ENCODE results near the gene HDAC1. TPM values are rescaled to one million over a fixed set of nuclear protein-coding genes. Genes with fewer than 3 reads are reported as not detected.
A peak's percentile ranks its signal among the peaks of the same experiment; 100 is the strongest.

The HDAC1 gene
- polyA plus RNA-seq, 3 donors from 2014 or later = 151 to 195 (median 169) TPM

DNA sequence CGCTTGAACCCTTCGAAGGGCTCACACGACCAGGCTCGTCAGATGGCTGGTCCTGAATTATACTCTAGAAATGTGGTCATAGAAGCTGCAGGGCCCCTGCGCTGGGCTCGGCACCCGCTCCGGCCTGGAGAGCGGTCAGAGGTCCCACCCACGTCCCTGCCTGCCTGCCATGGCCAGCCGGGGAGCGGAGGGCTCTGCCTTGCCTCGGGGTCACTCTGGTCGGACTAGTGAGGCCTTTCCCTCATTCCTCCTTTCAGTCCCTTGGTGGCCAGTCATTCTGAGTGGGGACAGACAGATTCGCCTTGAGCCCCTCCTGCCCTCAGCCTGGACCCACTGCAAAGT, 44.7 kb downstream of the HDAC1 start:
- H3K36me3 Mint-ChIP-seq = peaks cover 4 to 16% (median 5%) of the 10 kb centered on the region in 3 donors
- H3K9me3 Mint-ChIP-seq = no peaks in the 10 kb centered on the region
- peaks cover 35 to 42% of the 10 kb centered on the region in 2 donors for H3K4me1 Mint-ChIP-seq
- no peak for DNase-seq
- H3K27me3 Mint-ChIP-seq (ENCODE audit: low read depth in 3 of 3) = peaks cover 2 to 15% (median 2%) of the 10 kb centered on the region in 3 donors
- peak overlapping the region in 4 of 6 donors; percentile 21 to 71 (median 24) for H3K27ac Mint-ChIP-seq
- H3K4me3 Mint-ChIP-seq = peak overlapping the region; percentile 44 to 79 (median 53)

DNA sequence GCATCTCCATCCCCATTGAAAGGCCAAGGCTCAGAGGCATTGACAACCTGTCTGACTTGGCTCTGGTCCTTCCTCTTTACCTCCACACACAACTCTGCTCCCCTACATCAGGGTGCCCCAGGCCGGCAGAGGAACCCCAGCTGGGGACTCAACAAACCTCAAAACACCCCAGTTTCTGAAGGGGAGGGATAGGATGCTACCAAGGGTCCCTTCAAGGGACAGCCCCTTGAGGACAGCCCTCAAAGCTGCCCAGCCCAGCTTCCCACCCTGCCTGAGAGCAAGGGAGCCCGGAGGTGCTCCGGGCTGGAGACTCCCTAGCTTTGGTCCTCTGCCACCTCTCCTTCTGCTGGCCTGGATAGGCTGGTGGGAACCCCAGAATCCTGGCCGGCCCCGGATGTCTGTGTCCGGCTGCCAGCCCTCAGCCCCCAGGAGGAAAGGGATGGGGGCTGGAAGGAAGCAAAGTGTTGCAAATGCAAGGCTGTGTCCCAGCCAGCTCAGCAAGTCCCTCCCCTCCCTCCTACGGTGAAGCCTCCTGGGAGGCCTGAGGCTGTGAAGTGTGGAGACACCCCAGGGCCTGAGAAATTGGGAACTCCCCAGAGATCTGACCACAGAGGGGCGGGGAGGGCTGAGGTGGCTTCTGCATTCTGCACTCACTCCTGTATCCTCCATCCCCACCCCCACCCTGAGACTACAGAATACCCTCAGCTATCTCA, 45.2 kb downstream of the HDAC1 start:
- H3K4me3 Mint-ChIP-seq = peak overlapping the region; percentile 37 to 79 (median 51)
- peaks cover 35 to 42% of the 10 kb centered on the region in 2 donors for H3K4me1 Mint-ChIP-seq
- H3K27ac Mint-ChIP-seq = peak overlapping the region in 4 of 6 donors; percentile 28 to 82 (median 53)
- peaks cover 0 to 10% (median 5%) of the 10 kb centered on the region in 3 donors for H3K36me3 Mint-ChIP-seq
- H3K9me3 Mint-ChIP-seq = no peaks in the 10 kb centered on the region
- DNase-seq = peak; percentile 61 to 74 (median 64)
- H3K27me3 Mint-ChIP-seq (ENCODE audit: low read depth in 3 of 3) = peaks cover 2 to 15% (median 2%) of the 10 kb centered on the region in 3 donors

DNA sequence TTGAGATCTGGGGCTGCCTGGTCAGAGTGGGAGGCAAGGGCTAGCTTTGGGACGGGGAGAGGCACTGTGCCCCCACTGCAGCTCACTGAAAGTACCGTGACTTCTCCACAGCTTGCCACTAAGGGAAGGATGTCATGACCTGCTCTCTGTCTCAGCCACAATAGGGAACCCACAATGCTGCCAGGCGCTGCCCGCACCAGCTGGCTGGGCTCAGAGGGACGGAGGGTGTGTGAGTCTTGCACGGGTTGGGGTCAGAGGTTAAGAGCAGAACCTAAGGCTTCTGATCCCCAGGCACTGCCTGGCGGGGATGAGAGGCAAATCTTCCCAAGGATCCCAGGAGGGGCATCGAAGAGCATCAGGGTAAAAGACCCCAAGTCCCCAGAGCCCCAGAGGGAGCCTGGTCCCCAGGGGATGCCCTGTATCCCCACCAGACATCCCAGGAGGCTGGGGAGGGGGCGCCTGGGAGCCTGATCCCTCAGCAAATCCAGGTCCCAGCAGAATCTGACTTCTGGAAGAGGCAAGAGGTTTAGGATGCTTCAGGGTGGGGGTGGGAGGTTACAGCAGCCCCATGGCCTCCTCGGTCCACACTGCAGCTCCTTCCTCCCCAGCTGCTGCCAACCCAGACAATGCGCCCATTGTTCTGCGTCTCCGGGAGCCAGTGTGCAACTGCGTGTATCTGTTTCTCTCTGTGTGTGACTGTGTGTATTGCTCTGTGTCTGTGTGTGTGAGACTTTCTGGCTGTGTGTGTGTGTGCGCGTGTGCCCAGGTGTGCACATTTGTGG, 46.2 kb downstream of the HDAC1 start:
- Mint-ChIP-seq H3K27me3 (ENCODE audit: low read depth in 3 of 3) (peaks cover 2 to 15% (median 2%) of the 10 kb centered on the region in 3 donors), H3K27ac (peak overlapping the region in 5 of 6 donors; percentile 32 to 82 (median 54)), H3K36me3 (peaks cover 0 to 6% (median 5%) of the 10 kb centered on the region in 3 donors), H3K4me3 (peak overlapping the region; percentile 30 to 79 (median 44)), H3K9me3 (no peaks in the 10 kb centered on the region), H3K4me1 (peaks cover 39 to 46% of the 10 kb centered on the region in 2 donors)
- peak; percentile 50 to 53 (median 50) for DNase-seq

DNA sequence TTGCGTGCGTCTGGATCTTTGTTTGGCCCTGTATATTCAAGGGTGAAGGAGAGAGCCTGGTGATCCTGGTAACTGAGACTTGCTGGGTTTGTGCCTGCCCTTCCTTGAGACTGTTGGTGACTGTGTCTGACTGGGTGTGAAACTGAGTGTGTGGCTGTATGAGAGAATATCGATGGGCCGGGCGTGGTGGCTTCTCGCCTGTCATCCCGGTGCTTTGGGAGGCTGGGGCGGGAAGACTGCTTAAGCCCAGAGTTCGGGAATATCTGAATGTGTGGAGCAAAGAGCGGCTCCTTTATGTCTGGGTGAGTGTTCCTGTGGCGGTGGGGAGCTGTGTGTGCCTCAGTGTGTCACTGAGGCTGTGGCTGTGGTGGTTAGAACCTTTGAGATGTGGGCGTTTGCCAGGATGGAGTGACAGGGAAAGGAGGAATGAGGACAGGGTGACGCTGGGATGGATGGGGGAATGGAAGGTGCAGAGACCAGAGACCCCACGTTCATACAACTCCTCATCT, 46.8 kb downstream of the HDAC1 start:
- no peaks in the 10 kb centered on the region for H3K9me3 Mint-ChIP-seq
- peaks cover 2 to 15% (median 2%) of the 10 kb centered on the region in 3 donors for H3K27me3 Mint-ChIP-seq (ENCODE audit: low read depth in 3 of 3)
- peaks cover 0 to 1% (median under 1%) of the 10 kb centered on the region in 3 donors for H3K36me3 Mint-ChIP-seq
- H3K27ac Mint-ChIP-seq = peak overlapping the region in 3 of 6 donors; percentile 51 to 62 (median 54)
- no peak for DNase-seq
- H3K4me1 Mint-ChIP-seq = peaks cover 36 to 42% of the 10 kb centered on the region in 2 donors
- H3K4me3 Mint-ChIP-seq = peak overlapping the region in 2 of 5 donors; percentile 12 to 45

DNA sequence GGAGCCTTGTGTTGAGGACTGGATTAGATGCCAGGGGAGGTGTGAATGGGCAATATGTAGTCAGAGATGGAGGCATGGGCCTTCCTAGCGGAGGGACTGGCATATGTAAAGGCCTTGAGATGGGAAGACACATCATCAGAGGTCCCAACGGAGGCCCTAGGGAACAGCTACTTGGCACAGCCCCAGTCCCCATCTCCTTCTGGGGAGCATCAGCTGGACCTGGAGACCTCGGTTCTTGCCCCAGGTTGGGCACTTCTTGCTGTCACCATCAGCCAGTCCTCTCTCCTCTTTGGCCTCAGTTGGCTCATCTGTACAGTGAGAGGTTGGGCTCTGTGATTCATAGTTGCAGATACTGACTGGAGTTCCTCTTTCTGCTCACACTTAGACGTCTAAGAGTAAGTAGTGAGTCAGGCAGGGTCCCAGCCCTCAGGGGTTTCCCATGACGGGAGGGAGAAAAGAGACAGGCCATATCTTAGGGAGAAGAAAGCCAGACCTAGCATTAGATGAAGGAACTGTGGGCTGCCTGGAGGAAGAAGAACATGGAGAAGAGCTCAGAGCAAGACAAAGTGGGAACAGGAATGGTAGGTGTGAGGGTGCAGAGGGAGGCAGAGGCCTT, 47.6 kb downstream of the HDAC1 start:
- peaks cover 2 to 14% (median 2%) of the 10 kb centered on the region in 3 donors for H3K27me3 Mint-ChIP-seq (ENCODE audit: low read depth in 3 of 3)
- H3K4me3 Mint-ChIP-seq = no peak overlapping the region
- no peaks in the 10 kb centered on the region for H3K36me3 Mint-ChIP-seq
- peaks cover 30 to 34% of the 10 kb centered on the region in 2 donors for H3K4me1 Mint-ChIP-seq
- DNase-seq = no peak
- no peaks in the 10 kb centered on the region for H3K9me3 Mint-ChIP-seq
- peak overlapping the region in 2 of 6 donors; percentile 7 to 19 for H3K27ac Mint-ChIP-seq

DNA sequence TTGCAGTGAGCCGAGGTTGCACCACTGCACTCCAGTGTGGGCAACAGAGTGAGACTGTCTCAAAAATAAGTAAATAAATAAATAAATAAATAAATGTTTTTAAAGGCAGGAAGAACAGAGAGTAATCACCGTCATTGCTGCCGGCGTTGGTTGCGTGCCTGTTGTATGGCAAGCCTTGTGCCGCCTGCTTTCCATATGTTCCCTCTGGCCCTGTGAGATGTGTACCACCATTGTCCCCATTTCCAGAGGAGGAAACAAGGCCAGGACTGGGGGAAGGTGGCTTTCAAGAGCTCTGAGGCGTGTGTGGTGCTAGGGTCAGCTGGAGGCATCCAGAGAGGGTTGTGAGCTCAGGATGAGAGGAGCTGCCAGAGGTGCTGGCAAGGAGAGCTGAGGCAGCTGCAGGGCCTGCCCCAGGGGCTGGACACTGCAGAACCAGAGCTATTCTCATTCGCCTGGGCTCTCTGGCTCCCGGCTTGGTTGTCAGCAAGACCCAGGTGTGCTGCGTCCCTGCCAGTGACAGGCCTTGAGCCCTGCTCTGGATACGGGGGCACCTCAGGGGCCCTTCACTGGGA, 49.4 kb downstream of the HDAC1 start:
- Mint-ChIP-seq H3K36me3 (no peaks in the 10 kb centered on the region), H3K4me3 (no peak overlapping the region), H3K27me3 (ENCODE audit: low read depth in 3 of 3) (peaks cover 2 to 10% (median 5%) of the 10 kb centered on the region in 3 donors), H3K27ac (no peak overlapping the region), H3K4me1 (peaks cover 25 to 27% of the 10 kb centered on the region in 2 donors), H3K9me3 (peaks cover 0 to 2% (median 0%) of the 10 kb centered on the region in 6 donors)
- no peak for DNase-seq

DNA sequence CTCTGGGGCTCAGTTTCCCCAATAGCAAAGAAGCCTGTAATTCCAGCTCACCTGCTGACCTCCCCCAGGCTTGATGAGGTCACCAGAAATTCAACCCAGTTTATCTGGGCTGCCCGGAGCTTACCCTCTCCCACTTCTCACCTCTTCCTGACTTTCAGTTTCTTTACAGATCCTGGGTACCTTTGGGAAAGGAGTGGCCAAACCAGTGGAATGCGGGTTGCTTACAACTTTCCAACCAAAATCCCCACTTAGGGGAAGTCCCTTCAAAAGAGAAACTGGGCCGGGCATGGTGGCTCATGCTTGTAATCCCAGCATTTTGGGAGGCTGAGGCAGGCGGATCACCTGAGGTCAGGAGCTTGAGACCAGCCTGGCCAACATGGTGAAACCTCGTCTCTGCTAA, 50.1 kb downstream of the HDAC1 start:
- Mint-ChIP-seq H3K4me3 (no peak overlapping the region), H3K27me3 (ENCODE audit: low read depth in 3 of 3) (peaks cover 2 to 7% (median 4%) of the 10 kb centered on the region in 3 donors), H3K36me3 (peaks cover 0 to 4% (median 0%) of the 10 kb centered on the region in 3 donors), H3K27ac (no peak overlapping the region), H3K4me1 (peaks cover 22 to 24% of the 10 kb centered on the region in 2 donors), H3K9me3 (peaks cover 0 to 2% (median 0%) of the 10 kb centered on the region in 6 donors)
- DNase-seq = no peak

DNA sequence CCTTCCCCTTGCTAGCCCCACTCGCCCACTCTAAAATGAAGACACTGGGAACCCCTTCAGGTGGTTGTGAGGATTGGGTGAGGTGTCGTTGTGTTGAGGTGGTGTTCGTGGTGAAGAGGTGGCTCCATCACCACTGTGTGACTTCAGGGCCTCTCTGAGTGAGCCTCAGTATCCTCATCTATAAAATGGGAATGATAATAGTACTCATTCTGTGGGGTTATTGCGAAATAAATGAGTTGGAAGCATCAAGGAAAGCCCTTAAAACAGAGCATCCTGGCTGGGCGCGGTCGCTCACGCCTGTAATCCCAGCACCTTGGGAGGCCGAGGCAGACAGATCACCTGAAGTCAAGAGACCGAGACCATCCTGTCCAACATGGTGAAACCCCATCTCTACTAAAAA, 50.8 kb downstream of the HDAC1 start:
- Mint-ChIP-seq H3K36me3 (peaks cover 0 to 4% (median 0%) of the 10 kb centered on the region in 3 donors), H3K4me1 (peaks cover 14 to 17% of the 10 kb centered on the region in 2 donors), H3K4me3 (peak overlapping the region in 1 of 5 donors; percentile 26), H3K27me3 (ENCODE audit: low read depth in 3 of 3) (peaks cover 2% of the 10 kb centered on the region in 3 donors), H3K9me3 (peaks cover 0 to 2% (median 0%) of the 10 kb centered on the region in 6 donors), H3K27ac (peak overlapping the region in 1 of 6 donors; percentile 76)
- no peak for DNase-seq

DNA sequence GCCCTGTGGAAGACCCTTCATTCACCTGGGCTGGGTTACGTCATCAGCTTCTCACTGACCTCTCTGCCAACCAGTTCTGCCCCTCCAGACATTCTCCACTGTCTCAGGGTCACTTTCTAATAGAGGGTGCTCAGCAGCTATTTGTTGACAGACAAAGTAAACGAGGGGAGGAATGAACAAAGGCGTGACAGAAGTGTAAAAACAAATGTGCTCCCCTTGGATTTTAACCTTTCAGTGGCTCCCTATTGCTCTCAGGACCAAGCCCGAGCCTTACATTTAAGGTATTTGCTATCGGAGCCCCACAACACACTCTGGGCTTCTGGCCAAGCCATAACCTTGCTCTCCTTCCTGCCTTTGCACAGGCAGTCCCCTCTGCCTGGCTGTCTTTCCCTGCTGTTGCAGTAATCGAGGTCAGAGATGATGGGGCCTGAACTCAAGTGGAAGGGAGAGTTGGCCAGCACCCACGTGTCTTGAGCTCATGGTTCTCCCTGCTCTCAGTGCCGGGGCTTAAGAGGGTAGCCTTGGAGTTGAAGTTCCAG, 53.5 kb downstream of the HDAC1 start:
- H3K36me3 Mint-ChIP-seq = peaks cover 0 to 4% (median 0%) of the 10 kb centered on the region in 3 donors
- no peak overlapping the region for H3K27ac Mint-ChIP-seq
- H3K9me3 Mint-ChIP-seq = peaks cover 0 to 2% (median 0%) of the 10 kb centered on the region in 6 donors
- DNase-seq = no peak
- peaks cover 2 to 5% (median 2%) of the 10 kb centered on the region in 3 donors for H3K27me3 Mint-ChIP-seq (ENCODE audit: low read depth in 3 of 3)
- no peak overlapping the region for H3K4me3 Mint-ChIP-seq
- peaks cover 28 to 29% of the 10 kb centered on the region in 2 donors for H3K4me1 Mint-ChIP-seq

DNA sequence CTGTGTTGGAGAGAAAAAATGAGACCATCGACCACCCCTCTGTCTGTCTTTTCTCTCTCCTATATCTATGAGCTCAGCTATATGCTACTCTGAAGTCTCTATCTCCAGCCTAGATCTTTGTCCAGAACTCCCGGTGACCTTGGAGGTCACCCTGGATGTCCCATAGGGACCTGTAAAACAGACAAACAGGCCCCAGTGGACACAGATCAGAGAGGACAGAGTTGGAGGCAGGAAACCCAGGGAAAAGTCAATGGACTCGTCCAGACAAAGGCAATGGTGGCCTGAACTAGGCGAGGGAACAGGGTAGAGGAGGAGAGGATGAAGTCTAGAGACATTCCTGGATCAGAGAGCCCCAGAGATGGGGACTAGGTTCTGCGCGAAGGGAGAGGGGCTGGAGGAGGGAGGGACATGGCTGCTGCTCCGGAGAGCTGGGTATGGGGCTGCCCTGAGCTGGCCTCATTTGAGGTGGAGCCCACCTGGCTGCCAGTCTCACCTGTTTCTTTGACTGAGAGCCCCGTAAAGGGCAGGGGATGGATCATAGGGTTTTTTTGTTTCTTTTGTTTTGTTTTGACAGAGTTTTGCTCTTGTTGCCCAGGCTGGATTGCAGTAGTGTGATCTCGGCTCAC, 54.8 kb downstream of the HDAC1 start:
- H3K9me3 Mint-ChIP-seq = peaks cover 0 to 2% (median 0%) of the 10 kb centered on the region in 6 donors
- H3K27me3 Mint-ChIP-seq (ENCODE audit: low read depth in 3 of 3) = peaks cover 2 to 9% (median 6%) of the 10 kb centered on the region in 3 donors
- H3K4me3 Mint-ChIP-seq = no peak overlapping the region
- H3K36me3 Mint-ChIP-seq = peaks cover 0 to 4% (median 0%) of the 10 kb centered on the region in 3 donors
- no peak for DNase-seq
- H3K4me1 Mint-ChIP-seq = peaks cover 36 to 37% of the 10 kb centered on the region in 2 donors
- peak overlapping the region in 1 of 6 donors; percentile 13 for H3K27ac Mint-ChIP-seq

DNA sequence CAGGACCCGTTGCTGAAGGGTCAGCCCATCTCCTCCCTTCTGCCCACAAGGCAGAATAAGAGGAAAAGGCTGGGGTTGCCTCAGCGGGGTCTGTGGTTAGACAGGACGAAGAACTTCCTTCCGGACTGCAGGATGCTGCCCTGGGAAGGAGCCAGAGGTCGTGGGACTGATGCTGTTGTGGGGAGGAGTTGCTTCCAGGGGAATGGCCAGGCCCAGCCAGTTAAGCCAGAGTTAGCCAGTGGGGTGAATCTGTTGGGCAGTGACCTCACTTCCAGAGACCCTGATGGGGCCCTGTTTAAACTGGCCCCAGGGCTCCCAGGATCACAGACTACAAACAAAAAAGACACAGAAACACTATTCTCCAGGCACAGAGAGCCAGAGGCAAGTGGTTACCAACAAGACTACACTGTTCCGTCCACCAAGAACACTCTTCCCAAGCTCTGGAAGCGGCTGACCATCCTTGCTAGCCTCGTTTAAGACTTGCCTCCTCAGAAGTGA, 57.4 kb downstream of the HDAC1 start:
- H3K27ac Mint-ChIP-seq = peak overlapping the region; percentile 10 to 74 (median 32)
- peaks cover 44 to 46% of the 10 kb centered on the region in 2 donors for H3K4me1 Mint-ChIP-seq
- peaks cover 4 to 9% (median 6%) of the 10 kb centered on the region in 3 donors for H3K27me3 Mint-ChIP-seq (ENCODE audit: low read depth in 3 of 3)
- DNase-seq = no peak
- H3K36me3 Mint-ChIP-seq = peaks cover 0 to 4% (median 0%) of the 10 kb centered on the region in 3 donors
- H3K9me3 Mint-ChIP-seq = peaks cover 0 to 2% (median 0%) of the 10 kb centered on the region in 6 donors
- H3K4me3 Mint-ChIP-seq = peak overlapping the region in 3 of 5 donors; percentile 17 to 38 (median 22)

DNA sequence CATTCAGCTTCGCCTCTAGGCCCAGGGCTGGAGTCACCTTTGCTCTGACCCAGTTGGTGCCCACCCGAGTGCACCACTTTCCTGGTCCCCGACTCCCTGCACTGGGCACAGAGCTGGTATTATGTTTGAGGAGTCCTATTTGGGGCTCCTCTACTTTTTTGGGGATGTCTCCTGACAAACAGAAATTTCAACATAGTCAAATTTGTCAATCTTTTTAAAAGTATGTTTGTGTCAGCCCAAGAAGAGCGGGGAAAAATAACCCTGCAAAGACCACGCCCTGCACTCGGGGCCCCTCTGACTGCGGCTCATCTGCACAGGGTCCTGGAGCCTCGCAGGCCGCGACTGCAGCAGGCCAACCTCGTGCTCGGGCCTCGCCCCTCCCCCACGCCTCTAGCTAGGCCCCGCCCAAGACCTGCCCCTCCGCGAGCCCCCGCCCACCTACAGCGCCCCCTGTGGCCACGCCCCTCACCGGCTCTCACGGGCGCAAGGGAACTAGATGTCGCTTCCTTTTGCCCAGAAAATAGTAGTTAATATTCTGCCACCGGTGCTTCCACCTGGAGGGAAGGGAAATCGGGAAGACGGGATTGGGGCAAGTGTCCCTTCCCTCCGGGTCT, 59.0 kb downstream of the HDAC1 start:
- Mint-ChIP-seq H3K27me3 (ENCODE audit: low read depth in 3 of 3) (peaks cover 4 to 11% (median 6%) of the 10 kb centered on the region in 3 donors), H3K4me1 (peaks cover 44 to 46% of the 10 kb centered on the region in 2 donors), H3K27ac (peak overlapping the region; percentile 57 to 94 (median 85)), H3K36me3 (peaks cover 0 to 4% (median 0%) of the 10 kb centered on the region in 3 donors), H3K9me3 (peaks cover 0 to 1% (median 0%) of the 10 kb centered on the region in 6 donors), H3K4me3 (peak overlapping the region; percentile 79 to 90 (median 86))
- peak in 1 of 3 donors; percentile 81 for DNase-seq
